ENCODE results near the gene HSPB1. TPM values are rescaled to one million over a fixed set of nuclear protein-coding genes. Genes with fewer than 3 reads are reported as not detected.

Gene HSPB1
- total and polyA plus RNA-seq, 2 experiments from 2014 or later, result 48.1 to 437 TPM

GRCh38 chr7:76351372-76351771 lies 48.9 kb downstream of the HSPB1 start:
- Mint-ChIP-seq H3K9me3 (peaks cover 6% of the 10 kb centered on the region; the same call in 1 of the 3 replicates), H3K4me1 (peaks cover 47% of the 10 kb centered on the region), H3K27ac (no peak overlapping the region), H3K4me3 (no peak overlapping the region; the same call in 2 of the 3 replicates), H3K27me3 (ENCODE audit: insufficient read depth, low read depth, poor library complexity) (peaks cover 14% of the 10 kb centered on the region), H3K36me3 (ENCODE audit: low read depth) (peaks cover 98% of the 10 kb centered on the region)
- Histone ChIP-seq H3K9me2 (ENCODE audit: insufficient read depth) (no peaks in the 10 kb centered on the region), H3K4me1 (ENCODE audit: insufficient read depth) (peaks cover 28% of the 10 kb centered on the region), H3K36me3 (ENCODE audit: insufficient read depth) (peaks cover 42% of the 10 kb centered on the region), H4K20me1 (replicated peaks; ENCODE audit: insufficient read depth) (peaks cover 92% of the 10 kb centered on the region), H3K27me3 (ENCODE audit: insufficient read depth) (no peaks in the 10 kb centered on the region), H3K4me3 (no peak overlapping the region), H3F3A (replicated peaks; ENCODE audit: low read depth) (peaks cover 37% of the 10 kb centered on the region), H3K4me2 (no peak overlapping the region), H3K27ac (ENCODE audit: low read depth) (no peak overlapping the region), H2AFZ (no peak overlapping the region), H3K79me2 (replicated peaks; ENCODE audit: insufficient read depth) (peaks cover 100% of the 10 kb centered on the region)
- DNase-seq (ENCODE audit: low spot score) (no peak), ATAC-seq (peak; percentile 60)
- TF ChIP-seq JUNB (IDR thresholded peaks at IDR 0.05; ENCODE audit: unreplicated experiment) (no peak), CREB1 (CRISPR knock-in tag; IDR thresholded peaks at IDR 0.05; ENCODE audit: low read depth) (no peak), NANOG (IDR thresholded peaks at IDR 0.05; ENCODE audit: borderline replicate concordance) (no peak), POLR2AphosphoS5 (IDR thresholded peaks at IDR 0.05; ENCODE audit: low read depth) (no peak), CTCF (conservative IDR thresholded peaks at IDR 0.05; ENCODE audit: low read depth in 2 of 2) (no peak), ZNF331 (CRISPR knock-in tag; IDR thresholded peaks at IDR 0.05; ENCODE audit: low read depth) (no peak), ETS1 (IDR thresholded peaks at IDR 0.05) (no peak), ZNF114 (CRISPR knock-in tag; IDR thresholded peaks at IDR 0.05) (no peak), REST (IDR thresholded peaks at IDR 0.05; ENCODE audit: unreplicated experiment) (no peak), STAT1 (IDR thresholded peaks at IDR 0.05; ENCODE audit: unreplicated experiment) (no peak), EZH2phosphoT487 (IDR thresholded peaks at IDR 0.05; ENCODE audit: unreplicated experiment) (no peak), ZNF462 (CRISPR knock-in tag; IDR thresholded peaks at IDR 0.05) (no peak), EZH2 (IDR thresholded peaks at IDR 0.05; ENCODE audit: low read depth, unreplicated experiment) (no peak)
